ENCODE data around the gene ZNF618. TPM values are rescaled to one million over a fixed set of nuclear protein-coding genes. Genes with fewer than 3 reads are reported as not detected.
A peak's percentile ranks its signal among the peaks of the same experiment; 100 is the strongest.

The ZNF618 gene
- total RNA-seq, 1 experiment from 2014 or later = 1.8 TPM

GRCh38 chr9:114047717-114048116 is 171.6 kb downstream of the ZNF618 start:
- Histone ChIP-seq H3K4me3 (ENCODE audit: low read depth in 2 of 2, low read length in 2 of 2) (no peak overlapping the region), H3K9me3 (ENCODE audit: control insufficient read depth, insufficient read depth, low read depth, low read length) (no peaks in the 10 kb centered on the region), H3K4me1 (ENCODE audit: control insufficient read depth, insufficient read depth, low read length) (no peaks in the 10 kb centered on the region), H3K27me3 (ENCODE audit: control insufficient read depth, insufficient read depth, low read length) (no peaks in the 10 kb centered on the region), H3K27ac (ENCODE audit: low read length) (no peak overlapping the region), H3K36me3 (ENCODE audit: control insufficient read depth, insufficient read depth, low read length) (no peaks in the 10 kb centered on the region)
- in situ Hi-C loops (cut with HindIII; ENCODE audit: low pct_unique_long_range_greater_than_20kb, low sequenced_read_pairs) (no loop called here), intact Hi-C loops (cut with micrococcal nuclease; ENCODE audit: unreplicated experiment) (no loop called here)
- TF ChIP-seq SIN3A (IDR thresholded peaks at IDR 0.05; ENCODE audit: borderline replicate concordance, insufficient read depth, low read depth, low read length) = no peak
- no peak; the same call in 1 of the 2 replicates for TF ChIP-seq CTCF (IDR thresholded peaks at IDR 0.05)
- no peak for TF ChIP-seq TCF7L2 (IDR thresholded peaks at IDR 0.05; ENCODE audit: low read depth, low read length)
- TF ChIP-seq POLR2AphosphoS5 (IDR thresholded peaks at IDR 0.05; ENCODE audit: low read depth, low read length) = no peak
- no peak for TF ChIP-seq REST (IDR thresholded peaks at IDR 0.05; ENCODE audit: insufficient read depth in 1 of 2, low read depth in 2 of 2, low read length in 1 of 2)
- DNase-seq (ENCODE audit: low read depth, low spot score) (no peak), ATAC-seq (0 out of 2 replicates have a peak, but pooled peaks have one; percentile 42)
- BruUV-seq (replicated peaks) = no TSS peak
- CTCF ChIA-PET = no interaction called here
- POLR2A ChIA-PET = no interaction called here

- H3K4me3 ChIP-seq (ENCODE audit: low read depth in 2 of 2, low read length in 2 of 2) = no peak overlapping the region
- in situ Hi-C loops (cut with HindIII; ENCODE audit: low pct_unique_long_range_greater_than_20kb, low sequenced_read_pairs) = no loop called here
- no peak overlapping the region for H3K27ac ChIP-seq (ENCODE audit: low read length)
- CTCF ChIA-PET = no interaction called here
- POLR2A ChIA-PET = no interaction called here
- H3K9me3 ChIP-seq (ENCODE audit: control insufficient read depth, insufficient read depth, low read depth, low read length) = no peaks in the 10 kb centered on the region
- BruUV-seq (replicated peaks) = no TSS peak
- TF ChIP-seq TCF7L2 (IDR thresholded peaks at IDR 0.05; ENCODE audit: low read depth, low read length) (no peak), REST (IDR thresholded peaks at IDR 0.05; ENCODE audit: insufficient read depth in 1 of 2, low read depth in 2 of 2, low read length in 1 of 2) (no peak), CTCF (IDR thresholded peaks at IDR 0.05) (no peak), POLR2AphosphoS5 (IDR thresholded peaks at IDR 0.05; ENCODE audit: low read depth, low read length) (no peak), SIN3A (IDR thresholded peaks at IDR 0.05; ENCODE audit: borderline replicate concordance, insufficient read depth, low read depth, low read length) (no peak)
- H3K27me3 ChIP-seq (ENCODE audit: control insufficient read depth, insufficient read depth, low read length) = no peaks in the 10 kb centered on the region
- no peaks in the 10 kb centered on the region for H3K36me3 ChIP-seq (ENCODE audit: control insufficient read depth, insufficient read depth, low read length)
- no peak for DNase-seq (ENCODE audit: low read depth, low spot score)
- ATAC-seq = no peak
- intact Hi-C loops (cut with micrococcal nuclease; ENCODE audit: unreplicated experiment) = no loop called here
- no peaks in the 10 kb centered on the region for H3K4me1 ChIP-seq (ENCODE audit: control insufficient read depth, insufficient read depth, low read length)
These were observed 172.7 kb downstream of the ZNF618 start for GRCh38 chr9:114048533-114049415.

Measured in Panc1 (cell line).